RKO (cell line): ENCODE measurements around the gene SH3BP4.
A peak's percentile ranks its signal among the peaks of the same experiment; 100 is the strongest.
"Not testable (repeated sequence)": the region's sequence is repeated elsewhere in the genome, so short reads cannot be mapped to it uniquely, and the experiment has no call there.

Experiments
- DNase-seq: peaks from one replicate; pipeline ENCODE4 v3.0.0-alpha.2; 2016; ENCODE audit warnings: low spot score

Gene SH3BP4

DNA sequence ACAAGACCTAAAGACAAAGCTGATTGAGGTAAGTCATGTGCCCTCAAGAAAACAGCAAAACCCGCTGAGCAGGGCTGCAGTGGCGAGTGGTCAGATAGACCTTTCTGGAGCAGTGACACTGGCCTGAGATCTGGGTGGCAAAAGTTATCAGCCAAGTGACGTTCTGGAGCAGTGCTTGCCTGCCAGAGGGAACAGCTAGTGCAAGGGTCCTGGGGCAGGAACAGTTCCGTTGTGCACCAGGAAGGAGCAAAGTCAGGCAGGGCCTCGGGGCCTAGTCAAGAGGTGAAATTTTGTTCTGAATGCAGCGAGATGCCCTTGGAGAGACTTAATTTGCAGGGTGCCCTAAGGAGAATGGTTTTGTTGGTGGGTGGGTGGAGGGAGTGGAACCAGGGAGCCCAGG lies 67.0 kb downstream of the SH3BP4 start:
- DNase-seq = no peak

DNA sequence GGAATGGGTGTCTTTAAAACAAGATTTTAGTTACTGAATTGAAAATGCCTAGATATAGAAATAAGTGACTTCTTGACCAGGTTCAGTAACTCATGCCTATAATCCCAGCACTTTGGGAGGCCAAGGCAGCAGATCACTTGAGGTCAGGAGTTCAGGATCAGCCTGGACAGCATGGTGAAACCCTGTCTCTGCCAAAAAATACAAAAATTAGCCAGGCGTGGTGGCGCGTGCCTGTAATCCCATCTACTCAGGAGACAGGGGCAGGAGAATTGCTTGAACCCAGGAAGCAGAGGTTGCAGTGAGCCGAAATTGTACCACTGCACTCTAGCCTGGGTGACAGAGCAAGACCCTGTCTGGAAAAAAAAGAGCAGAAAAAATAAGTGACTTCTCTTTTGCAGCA lies 68.3 kb downstream of the SH3BP4 start:
- not testable (repeated sequence) for DNase-seq

DNA sequence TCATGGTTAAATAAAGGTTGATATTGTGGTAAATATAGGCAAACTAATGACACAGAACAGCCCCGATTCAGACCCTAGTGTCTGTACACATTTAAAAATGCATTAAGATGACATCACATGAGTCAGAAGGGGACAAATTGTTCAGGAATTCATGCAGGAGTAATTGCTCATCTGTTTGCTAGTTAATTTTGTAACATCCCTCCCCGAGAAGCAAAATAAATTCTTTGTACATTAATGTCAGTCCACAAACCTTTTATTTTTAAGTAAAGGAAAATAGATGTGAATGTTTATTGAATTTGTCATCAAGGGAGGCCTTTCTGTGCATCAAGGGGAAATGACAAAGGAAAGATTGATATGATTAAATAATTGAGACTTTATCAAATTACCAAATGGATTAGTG lies 69.9 kb downstream of the SH3BP4 start:
- DNase-seq = peak; percentile 85

DNA sequence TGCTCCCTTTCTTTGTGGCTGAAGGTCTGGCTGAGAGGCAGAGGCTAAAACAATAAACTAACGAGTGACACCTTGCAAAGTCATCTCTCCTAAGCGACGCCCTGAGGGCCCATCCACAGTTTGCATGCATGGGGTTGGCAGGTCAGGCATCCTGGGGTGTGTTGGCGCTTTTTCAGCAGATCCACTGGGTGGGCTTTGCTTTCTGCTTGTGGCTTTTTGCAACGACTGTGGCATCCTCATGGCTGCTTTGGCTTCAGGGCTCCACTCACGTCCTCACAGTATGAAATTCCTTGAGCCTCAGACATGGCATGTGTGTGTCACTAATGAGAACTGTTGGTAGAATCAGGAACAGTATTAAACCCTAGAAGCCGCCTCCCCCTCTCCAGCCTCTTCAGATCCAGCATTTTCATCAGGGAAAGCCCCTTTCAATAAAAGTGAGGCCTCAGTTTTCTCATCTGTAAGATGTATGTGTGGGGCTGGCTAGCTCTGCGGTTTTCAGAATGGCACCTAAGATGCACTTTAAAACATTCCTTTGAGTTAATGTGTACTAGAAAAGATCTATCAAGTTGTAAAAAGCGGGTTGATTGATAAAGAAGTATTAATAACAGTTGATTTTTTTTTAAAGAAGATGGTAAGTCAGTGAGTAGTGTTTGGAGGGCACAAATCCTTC lies 72.5 kb downstream of the SH3BP4 start:
- no peak for DNase-seq

DNA sequence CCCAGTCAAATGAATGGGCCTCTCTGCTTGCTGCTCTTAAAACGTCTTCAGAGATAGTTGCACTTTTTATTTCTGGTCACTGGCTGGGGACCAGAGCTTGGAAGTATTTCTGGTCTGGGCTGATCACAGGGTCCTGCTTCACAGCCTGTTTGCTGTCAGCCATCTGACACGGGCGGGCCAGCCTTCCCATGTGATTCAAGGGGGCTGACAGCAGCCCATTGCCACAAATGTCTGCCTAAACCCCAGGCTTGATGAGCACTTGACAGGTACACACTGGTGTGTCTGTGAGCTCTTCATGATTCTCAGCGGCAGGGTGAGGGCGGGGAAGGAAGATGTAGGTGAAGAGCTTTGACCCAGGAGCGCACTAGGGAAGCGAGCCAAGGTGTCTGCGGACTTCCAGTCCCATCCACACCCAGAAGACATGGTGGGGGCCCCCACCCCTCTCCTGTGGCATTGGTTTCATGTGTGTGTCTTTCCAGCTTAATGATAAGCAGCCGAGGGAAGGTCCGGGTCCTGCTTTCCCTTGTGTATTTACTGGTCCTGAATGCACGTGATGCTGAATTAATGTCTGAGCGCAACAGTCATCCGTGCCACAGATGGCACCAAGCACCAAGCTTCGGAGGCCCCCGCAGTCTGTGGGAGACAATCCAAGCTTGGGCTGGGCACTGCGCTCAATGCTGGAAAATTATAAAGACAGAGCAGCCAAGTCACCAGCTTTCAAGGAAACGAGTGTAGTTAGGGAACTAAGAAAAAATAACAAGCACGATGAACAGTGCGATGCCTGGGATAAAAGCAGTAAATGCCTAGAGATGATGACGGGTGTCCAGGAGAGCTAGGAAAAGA lies 73.3 kb downstream of the SH3BP4 start:
- no peak for DNase-seq

DNA sequence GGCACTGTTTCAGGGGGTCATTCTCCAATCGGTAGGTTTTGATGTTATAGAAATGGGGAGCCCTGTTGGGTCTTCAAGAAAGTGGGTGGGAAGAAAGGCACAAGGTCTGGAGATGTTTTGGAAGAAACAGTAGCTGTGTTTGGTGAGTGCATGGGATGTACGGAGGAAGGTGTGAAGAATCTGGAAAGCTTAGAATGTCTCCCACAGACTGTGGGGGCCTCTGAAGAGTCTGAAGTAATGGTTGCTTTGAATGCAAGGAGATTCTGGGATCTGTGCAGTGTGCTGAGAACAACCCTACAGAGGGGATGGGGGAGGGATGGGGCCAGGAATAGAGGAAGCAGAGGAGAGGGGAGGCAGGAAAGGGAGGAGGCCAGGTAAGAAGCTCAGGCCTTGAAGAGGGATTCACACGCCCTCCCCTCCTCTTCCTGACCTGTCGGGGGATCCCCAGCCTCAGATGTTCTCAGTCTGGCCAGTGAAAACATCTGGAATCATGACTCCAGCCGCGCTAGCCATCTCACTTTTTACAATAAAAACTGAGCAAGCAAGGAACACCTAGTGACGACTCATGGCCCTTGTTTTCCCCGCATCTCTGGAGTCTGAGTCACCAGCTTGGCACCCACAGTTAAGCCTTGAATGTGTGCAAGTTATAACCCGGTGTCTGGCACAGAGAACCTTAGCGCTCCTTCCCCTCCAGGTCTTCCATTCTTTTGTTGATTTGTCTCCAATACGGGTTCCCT lies 74.2 kb downstream of the SH3BP4 start:
- peak; percentile 45 for DNase-seq

DNA sequence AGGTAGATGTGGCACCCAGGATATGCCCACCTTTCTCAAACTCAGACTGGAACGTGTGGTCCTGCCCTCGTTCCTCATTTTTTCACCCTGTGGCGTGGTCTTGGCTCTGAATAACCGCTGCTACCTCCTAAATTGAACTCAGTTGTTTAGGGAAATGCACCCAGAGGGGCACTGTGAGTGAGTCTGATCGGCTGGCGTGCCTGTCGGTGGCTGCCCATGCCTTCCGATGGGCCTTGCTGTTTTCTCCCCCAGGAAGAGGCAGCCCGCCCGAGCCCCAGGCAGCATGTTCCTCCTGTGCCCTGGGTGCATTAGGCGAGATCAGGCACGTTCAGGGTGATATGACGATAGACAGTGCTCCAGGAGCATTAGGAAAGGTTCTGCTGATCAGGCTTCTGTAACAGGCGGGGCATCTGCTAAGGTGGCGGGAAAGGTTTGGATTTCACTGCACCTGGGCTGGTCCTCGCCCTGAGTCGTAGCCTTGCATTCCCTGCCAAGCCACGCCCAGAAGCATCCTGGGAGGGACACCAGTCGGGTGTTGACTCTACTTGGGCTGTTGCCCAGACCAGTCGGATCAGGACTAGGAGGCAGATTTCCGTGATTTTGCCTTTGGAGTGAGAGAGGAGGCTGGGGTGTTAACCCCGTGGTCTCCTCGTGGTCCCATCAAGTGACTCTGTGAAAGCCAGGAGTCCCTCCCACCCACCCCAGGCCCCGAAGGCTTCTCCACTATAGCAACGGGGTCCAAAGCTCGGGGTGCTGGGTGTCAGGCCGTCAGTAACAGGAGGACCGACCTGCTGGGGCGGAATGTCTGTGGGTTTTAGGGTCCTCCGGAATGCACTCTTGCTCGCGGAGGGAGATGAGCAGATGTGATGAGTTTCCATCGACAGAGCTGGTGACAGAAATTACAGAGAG lies 75.1 kb downstream of the SH3BP4 start:
- DNase-seq = no peak

DNA sequence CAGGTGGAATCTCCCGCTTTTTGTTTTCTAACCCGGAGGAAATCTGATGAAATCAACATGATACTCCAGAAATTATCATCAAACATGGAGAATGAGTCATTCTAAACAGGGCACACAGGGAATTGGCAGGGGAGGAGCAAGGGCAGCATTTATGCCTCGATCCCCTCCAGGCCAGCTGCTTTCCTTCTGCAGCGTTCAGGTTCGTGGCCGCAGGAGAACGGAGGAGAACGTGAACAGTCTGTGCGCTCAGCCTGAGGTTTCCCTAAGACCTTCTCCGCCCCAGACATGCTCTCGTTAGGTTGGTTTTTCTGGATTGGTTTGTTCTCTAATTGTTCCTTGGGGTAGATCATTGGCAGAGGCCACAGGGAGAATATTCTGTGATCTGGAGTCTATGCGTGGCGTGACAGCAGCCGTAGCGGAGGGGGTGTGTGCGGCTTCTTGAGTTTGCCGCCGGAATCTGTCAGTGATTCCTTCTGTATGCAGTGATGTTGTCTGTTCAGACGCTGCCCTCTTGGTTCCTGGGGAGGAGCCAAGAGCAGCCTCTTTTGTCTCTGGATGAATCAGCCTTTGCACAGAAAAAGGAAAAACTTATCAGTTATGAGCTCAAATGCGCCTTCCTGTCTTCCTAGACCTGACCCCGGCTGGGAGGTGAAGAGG lies 75.9 kb downstream of the SH3BP4 start:
- no peak for DNase-seq

DNA sequence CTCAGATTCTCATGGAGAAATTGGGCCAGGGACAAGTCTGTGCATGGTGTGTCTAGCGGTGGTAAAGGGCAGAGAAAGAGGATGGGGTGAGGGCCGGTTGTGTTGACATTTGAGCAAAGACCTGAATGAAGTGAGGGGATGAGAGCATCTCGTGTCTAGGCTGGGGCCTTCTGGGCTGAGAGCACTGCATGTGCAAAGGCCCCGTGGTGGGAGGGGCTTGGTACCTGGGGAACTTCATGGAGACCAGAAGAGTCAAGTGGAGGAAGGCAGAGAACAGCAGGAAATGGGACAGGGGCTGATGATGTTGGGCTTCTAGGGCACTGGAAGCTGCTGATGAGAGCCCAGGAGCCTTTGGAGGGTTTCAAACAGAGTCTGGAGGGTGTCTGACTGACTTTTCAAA lies 76.8 kb downstream of the SH3BP4 start:
- DNase-seq = no peak

DNA sequence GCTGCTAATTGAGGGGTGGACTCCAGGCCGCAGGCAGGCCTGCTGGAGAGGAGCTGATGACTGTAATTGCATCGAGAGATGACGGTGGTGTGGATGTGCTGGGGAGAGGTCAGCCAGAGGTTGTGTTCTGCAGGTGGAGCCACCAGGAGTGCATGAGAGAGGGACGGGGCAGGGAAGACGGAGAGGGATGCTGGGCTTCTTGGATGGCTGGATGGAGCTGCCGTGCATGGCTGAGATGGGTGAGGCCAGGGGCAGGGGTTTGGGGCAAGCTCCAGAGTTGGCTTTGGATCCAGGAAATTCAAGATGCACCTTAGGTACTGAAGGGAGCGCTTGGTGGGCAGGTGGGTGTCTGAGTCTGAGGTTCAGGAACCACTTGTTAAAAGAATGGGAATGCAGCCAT lies 77.2 kb downstream of the SH3BP4 start:
- DNase-seq = no peak

DNA sequence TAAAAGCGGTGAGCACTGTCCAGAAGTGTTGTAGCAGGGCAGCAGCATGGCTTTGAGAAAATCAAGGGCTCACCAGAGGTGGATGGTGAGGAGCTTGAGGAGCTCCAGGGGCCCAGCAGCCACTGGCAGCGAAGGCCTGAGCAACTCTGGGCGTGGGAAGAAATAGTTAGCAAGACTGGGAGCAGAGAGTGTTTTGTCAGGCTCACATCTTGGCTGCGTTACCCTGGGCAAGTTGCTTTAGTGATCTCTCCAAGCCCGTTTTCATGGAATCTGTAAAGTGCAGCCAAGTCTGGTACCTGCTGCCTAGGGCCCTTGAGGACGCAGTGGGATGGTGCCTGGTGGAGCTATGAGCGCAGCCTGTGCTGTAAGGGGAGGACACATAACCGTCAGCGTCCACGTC lies 78.3 kb downstream of the SH3BP4 start:
- no peak for DNase-seq

DNA sequence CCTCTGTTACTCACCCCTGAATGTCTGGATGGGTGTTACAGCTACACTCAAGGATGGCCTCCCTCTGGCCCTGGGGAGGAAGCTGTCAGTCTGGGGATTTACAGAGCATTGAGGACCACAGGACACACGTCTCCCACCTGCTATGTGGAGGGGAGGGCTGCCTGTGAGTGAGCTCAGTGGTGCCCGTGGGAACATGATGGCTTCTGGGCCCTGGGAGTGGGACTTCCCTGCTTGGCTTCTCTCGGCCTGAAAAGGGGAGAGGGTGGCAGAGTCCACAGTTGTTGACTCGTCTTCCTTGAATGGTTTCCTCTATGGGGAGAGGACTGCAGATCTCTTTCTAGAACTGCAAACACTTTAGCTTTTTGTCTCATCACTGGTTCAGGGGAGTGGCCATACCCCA lies 79.1 kb downstream of the SH3BP4 start:
- DNase-seq = no peak

DNA sequence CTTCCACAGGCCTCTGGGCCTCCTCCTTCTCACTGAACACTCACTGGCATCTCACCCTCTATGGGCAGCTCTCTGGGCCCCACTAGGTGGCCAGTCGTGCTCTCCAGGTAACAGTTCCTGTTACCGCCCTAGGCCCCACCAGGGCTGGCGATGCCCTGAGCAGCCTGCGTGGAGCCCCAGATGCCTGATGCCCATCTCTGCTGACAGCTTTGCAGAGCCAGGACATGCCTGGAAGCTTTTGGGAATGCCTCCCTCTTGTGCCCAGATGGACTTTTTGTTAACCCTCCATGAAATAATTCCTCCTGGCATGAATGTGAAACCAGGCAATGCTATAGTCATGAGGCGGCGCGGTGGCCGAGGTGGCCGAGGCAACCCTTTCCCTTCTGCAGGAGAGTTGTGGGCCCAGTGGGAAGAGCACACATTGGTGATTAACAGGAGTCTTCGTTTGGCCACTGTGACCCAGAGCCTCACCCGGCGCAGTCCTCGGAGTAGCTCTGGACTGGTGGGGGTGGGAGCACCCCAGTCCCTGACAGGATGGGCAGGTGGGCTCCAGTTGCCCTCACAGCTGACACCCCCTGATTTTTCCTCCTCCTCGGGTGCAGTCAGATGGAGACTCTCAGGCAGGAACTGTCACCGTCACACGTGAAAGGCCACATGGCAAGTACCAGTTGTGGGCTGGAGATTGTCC lies 80.0 kb downstream of the SH3BP4 start:
- no peak for DNase-seq

DNA sequence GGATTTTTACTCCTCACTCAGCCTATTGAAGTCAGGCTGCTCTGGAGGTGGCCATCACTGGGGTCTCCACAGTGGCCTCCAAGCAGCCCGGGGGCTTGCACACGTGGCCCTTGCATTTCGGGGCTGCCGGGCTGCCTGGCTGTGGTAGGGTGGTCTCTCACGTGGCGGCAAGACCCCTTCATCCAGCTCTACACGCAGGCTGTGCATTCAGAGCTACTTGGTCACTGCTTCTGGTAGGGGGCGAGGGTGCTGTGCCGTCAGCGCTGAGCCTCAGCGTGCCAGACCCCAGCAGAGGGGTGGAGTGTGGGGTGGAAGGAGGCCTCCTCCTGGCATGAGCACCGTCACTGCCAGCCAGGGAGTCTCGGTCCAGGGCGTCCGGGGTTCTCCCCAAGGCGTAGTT lies 80.6 kb downstream of the SH3BP4 start:
- DNase-seq = no peak

DNA sequence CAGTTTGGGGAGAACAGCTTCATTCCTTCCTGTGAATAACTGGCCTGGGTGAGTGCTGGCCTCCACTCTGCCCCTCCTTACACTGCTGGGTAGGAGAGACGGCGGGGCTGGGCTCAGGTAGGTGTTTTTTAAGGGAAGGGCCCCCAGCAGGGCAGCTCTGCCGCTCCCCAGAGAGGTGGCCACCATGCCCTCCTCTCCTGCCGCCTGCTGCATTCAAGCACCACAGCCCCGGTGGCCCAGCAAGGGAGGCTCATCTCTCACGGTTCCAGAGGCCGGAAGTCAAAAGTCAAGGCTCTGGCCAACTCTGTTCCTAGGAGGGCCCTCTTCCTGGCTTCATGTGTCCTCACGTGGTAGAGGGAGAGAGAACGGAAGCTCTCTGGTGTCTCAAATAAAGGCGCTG lies 81.1 kb downstream of the SH3BP4 start:
- DNase-seq = no peak

DNA sequence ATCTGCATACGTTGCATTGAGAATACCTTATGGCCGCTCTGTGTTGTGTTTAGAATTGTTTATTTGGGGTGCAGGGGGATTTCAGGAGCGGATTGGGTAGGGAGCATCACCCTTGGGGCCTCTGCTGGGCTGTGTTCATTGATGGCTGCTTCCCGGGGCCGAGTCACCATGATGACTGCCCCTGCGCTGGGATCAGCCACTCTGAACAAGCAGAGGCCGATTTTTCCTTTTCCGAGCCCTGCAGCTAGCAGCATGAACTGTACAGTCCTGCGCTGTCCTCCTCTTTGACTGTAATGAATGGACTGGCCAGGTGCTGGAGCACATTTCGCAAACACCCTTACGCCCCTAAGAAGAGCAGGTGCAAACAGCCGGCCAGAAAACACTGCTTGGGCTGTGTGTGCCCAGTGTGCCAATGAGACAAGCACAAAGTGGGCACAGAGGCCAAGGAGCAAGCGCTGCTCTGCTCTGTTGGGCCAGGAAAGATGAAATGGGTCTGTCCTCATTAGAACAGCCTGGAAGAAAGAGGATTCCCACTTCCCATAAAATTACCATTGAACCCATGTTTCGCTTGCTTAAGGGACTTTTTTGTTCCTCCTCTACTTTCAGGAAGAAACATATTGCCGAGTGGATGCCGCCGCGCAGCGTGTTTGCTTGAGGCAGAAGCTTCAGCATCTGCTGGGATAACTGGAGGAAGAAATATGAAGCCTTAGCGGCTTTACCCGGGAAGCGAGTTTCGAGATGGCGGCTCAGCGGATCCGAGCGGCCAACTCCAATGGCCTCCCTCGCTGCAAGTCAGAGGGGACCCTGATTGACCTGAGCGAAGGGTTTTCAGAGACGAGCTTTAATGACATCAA lies 82.7 kb downstream of the SH3BP4 start:
- DNase-seq = no peak

DNA sequence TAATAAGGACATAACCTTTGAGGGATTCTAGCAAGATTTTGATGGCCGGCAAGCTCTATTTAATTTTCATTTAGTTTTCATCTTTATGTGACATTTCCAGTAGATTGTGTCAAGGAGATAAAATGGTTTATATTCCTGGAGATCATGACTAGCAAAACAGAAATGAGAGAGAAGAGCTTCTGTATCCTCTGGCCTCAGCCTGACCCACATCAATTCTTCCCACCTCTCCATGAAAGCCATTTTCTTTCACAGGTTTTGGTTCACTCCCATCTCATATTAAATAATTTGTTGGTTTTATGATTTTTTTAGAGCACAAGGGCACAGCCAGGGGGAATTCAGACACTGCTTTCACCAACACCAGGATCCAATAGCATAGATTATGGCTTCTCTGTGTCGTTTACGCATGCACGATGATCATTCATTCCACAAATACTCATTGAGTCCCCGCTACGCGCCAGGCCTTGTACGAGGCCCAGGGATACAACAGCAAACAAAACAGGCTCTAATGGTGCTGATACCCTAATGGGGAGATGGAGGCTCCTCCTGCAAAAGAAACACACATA lies 85.9 kb downstream of the SH3BP4 start:
- no peak for DNase-seq

DNA sequence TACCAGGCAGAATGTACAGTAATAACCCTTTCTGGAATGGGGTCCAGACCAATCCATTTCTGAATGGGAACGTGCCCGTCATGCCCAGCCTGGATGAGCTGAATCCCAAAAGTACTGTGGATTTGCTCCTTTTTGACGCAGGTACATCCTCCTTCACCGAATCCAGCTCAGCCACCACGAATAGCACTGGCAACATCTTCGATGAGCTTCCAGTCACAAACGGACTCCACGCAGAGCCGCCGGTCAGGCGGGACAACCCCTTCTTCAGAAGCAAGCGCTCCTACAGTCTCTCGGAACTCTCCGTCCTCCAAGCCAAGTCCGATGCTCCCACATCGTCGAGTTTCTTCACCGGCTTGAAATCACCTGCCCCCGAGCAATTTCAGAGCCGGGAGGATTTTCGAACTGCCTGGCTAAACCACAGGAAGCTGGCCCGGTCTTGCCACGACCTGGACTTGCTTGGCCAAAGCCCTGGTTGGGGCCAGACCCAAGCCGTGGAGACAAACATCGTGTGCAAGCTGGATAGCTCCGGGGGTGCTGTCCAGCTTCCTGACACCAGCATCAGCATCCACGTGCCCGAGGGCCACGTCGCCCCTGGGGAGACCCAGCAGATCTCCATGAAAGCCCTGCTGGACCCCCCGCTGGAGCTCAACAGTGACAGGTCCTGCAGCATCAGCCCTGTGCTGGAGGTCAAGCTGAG lies 89.6 kb downstream of the SH3BP4 start:
- no peak for DNase-seq
